ENCODE data around the gene GPR141.

GPR141 gene

DNA sequence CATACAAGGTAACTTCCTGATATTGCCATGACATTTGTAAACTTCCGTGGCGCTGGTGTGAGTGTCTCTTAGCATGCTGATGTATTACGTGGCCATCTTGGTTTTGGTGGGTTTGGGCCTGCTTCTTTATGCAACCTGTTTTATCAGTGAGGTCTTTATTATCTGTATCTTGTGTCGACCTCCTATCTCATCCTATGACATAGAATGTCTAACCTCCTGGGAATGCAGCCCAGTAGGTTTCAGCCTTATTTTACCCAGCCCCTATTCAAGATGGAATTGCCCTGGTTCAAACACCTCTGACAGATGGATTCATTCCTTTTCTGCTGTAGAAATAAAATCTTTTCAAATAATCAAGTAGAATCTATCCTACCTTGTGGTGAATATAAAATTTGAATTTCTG is 23.0 kb upstream of the GPR141 start:
- H3K27me3 ChIP-seq (ENCODE audit: insufficient read depth, poor library complexity, severe bottlenecking) = no peaks in the 10 kb centered on the region
- no peaks in the 10 kb centered on the region for H3K36me3 ChIP-seq (ENCODE audit: low read depth)
- peaks cover 14% of the 10 kb centered on the region for H3K4me1 ChIP-seq (ENCODE audit: insufficient read depth, poor library complexity, severe bottlenecking)
- TF ChIP-seq, protein P1, sequence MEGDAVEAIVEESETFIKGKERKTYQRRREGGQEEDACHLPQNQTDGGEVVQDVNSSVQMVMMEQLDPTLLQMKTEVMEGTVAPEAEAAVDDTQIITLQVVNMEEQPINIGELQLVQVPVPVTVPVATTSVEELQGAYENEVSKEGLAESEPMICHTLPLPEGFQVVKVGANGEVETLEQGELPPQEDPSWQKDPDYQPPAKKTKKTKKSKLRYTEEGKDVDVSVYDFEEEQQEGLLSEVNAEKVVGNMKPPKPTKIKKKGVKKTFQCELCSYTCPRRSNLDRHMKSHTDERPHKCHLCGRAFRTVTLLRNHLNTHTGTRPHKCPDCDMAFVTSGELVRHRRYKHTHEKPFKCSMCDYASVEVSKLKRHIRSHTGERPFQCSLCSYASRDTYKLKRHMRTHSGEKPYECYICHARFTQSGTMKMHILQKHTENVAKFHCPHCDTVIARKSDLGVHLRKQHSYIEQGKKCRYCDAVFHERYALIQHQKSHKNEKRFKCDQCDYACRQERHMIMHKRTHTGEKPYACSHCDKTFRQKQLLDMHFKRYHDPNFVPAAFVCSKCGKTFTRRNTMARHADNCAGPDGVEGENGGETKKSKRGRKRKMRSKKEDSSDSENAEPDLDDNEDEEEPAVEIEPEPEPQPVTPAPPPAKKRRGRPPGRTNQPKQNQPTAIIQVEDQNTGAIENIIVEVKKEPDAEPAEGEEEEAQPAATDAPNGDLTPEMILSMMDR (IDR thresholded peaks at IDR 0.05; ENCODE audit: poor library complexity, severe bottlenecking) = no peak
- no peak overlapping the region for H3K27ac ChIP-seq (ENCODE audit: poor library complexity, severe bottlenecking)
- DNase-seq (ENCODE audit: low spot score) (no peak), ATAC-seq (ENCODE audit: low read depth) (no peak)
- H3K4me3 ChIP-seq (ENCODE audit: severe bottlenecking) = no peak overlapping the region
- H3K9me3 ChIP-seq (ENCODE audit: severe bottlenecking) = no peaks in the 10 kb centered on the region

DNA sequence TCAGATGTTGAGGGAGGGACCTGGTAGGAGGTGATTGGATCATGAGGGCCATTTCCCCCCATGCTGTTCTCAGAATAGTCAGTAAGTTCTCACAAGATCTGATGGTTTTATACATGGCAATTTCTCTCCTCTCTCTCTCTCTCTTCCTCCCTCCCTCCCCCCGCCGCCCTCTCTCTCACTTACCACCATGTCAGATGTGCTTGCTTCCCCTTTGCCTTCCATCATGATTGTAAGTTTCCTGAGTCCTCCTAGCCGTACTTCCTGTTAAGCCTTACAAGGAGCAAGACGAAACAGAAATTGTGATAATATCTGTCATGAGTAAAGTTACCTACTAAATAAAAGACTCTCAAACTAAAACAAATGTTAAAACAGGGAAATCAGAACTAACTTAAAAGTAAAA is 19.9 kb upstream of the GPR141 start:
- no peak for ATAC-seq (ENCODE audit: low read depth)
- H3K27ac ChIP-seq (ENCODE audit: poor library complexity, severe bottlenecking) = peak overlapping the region; percentile 98
- DNase-seq (ENCODE audit: low spot score) = no peak
- no peaks in the 10 kb centered on the region for H3K36me3 ChIP-seq (ENCODE audit: low read depth)
- H3K4me3 ChIP-seq (ENCODE audit: severe bottlenecking) = no peak overlapping the region
- TF ChIP-seq, protein P1 (IDR thresholded peaks at IDR 0.05; ENCODE audit: poor library complexity, severe bottlenecking) = no peak
- no peaks in the 10 kb centered on the region for H3K27me3 ChIP-seq (ENCODE audit: insufficient read depth, poor library complexity, severe bottlenecking)
- peaks cover 27% of the 10 kb centered on the region for H3K4me1 ChIP-seq (ENCODE audit: insufficient read depth, poor library complexity, severe bottlenecking)
- H3K9me3 ChIP-seq (ENCODE audit: severe bottlenecking) = no peaks in the 10 kb centered on the region

DNA sequence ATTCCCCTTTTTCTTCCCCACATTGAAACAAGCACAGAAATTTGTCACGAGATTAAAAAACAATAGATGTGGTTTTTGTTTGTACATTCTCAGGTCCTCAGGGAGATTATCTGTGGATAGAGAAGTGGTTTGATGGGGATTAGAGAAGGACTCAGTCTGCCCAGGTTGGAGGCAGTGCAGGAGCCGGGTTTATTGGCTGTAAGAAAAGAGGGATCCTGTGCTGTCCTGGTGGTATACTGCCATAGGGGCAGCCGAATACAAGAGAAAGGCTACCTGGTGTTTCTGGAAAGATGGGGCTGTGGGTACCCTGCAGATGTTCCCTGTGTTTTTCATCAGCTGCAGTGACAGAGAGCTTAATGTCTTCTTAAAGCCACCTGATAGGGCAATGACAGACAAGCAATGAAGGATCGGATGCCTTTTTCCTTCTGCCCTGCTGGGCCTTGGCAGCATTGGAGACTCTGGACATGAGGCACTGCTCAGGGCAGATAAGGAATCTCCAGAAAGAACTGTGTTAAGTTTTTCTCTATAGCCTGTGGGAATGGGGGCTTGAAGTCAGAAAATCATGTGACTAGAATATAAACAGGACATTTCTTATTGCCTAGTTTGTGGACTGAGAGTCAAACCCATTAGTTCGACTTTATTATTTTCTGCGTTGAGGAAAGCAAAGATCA is 18.1 kb upstream of the GPR141 start:
- DNase-seq (ENCODE audit: low spot score) (no peak), ATAC-seq (ENCODE audit: low read depth) (no peak; the same call in 2 of the 3 replicates)
- Histone ChIP-seq H3K36me3 (ENCODE audit: low read depth) (no peaks in the 10 kb centered on the region), H3K9me3 (ENCODE audit: severe bottlenecking) (no peaks in the 10 kb centered on the region), H3K4me3 (ENCODE audit: severe bottlenecking) (no peak overlapping the region), H3K27ac (ENCODE audit: poor library complexity, severe bottlenecking) (peak overlapping the region; percentile 98), H3K4me1 (ENCODE audit: insufficient read depth, poor library complexity, severe bottlenecking) (peaks cover 43% of the 10 kb centered on the region), H3K27me3 (ENCODE audit: insufficient read depth, poor library complexity, severe bottlenecking) (no peaks in the 10 kb centered on the region)
- TF ChIP-seq, protein P1 (IDR thresholded peaks at IDR 0.05; ENCODE audit: poor library complexity, severe bottlenecking) = peak; percentile 7

DNA sequence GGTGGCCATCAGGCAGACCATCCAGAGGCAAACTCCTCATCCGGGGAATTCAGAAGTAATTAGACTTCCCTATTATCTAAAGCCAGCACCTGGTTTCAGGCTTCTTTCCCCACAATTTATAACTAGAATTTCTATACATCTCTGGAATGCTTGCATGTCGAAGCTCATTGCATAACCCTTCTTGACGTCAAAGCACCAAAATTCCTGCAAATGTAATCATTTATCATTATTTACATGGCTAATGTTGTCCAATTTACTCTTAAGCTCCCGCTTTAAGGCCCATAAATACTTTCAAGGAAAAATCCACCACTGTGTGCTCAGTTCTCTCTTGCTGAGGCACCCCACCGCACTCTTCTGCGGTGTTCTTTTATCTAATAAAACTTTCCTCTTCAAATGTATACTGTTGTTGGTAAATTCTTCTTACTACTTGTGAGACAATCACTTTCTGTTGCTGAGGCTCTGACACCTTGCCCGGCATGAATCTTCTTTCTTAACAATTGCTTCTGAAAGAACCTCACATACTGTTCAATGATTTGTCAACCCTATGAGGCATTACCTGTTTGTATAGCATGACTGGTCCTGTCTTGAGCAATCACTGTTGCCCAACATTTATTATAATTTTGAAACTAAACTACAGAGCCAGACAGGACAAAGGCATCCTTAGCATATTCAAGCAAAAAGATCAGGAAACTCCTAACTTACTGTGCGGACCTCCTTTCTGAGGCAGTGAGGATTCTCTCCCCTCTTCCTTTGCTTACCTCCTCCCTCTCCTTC is 17.4 kb upstream of the GPR141 start:
- no peaks in the 10 kb centered on the region for H3K36me3 ChIP-seq (ENCODE audit: low read depth)
- peak overlapping the region; percentile 98 for H3K27ac ChIP-seq (ENCODE audit: poor library complexity, severe bottlenecking)
- H3K4me3 ChIP-seq (ENCODE audit: severe bottlenecking) = no peak overlapping the region
- peak; percentile 88 for ATAC-seq (ENCODE audit: low read depth)
- H3K4me1 ChIP-seq (ENCODE audit: insufficient read depth, poor library complexity, severe bottlenecking) = peaks cover 51% of the 10 kb centered on the region
- TF ChIP-seq, protein P1 (IDR thresholded peaks at IDR 0.05; ENCODE audit: poor library complexity, severe bottlenecking) = no peak
- H3K27me3 ChIP-seq (ENCODE audit: insufficient read depth, poor library complexity, severe bottlenecking) = no peaks in the 10 kb centered on the region
- no peak for DNase-seq (ENCODE audit: low spot score)
- no peaks in the 10 kb centered on the region for H3K9me3 ChIP-seq (ENCODE audit: severe bottlenecking)

DNA sequence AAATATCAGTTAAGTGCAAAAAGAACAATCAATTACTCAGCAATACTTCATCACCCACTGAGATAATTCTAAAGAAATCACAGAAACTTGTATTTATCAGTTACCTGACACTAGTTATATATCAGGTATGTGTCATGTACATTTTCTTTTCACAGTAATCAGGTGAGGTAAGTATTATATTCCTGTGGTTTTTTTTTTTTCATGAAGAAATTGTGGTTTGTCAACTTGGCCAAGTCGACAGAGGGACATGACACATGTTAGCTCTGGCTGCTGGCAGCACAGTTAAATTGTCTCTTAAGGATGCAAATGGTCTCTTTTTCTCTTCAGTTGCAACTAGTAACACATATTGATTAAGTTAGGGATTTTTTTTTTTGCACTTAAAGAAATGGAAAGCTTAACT is 13.7 kb upstream of the GPR141 start:
- no peaks in the 10 kb centered on the region for H3K9me3 ChIP-seq (ENCODE audit: severe bottlenecking)
- no peak for DNase-seq (ENCODE audit: low spot score)
- ATAC-seq (ENCODE audit: low read depth) = peak; percentile 47
- peaks cover 49% of the 10 kb centered on the region for H3K4me1 ChIP-seq (ENCODE audit: insufficient read depth, poor library complexity, severe bottlenecking)
- no peak overlapping the region for H3K4me3 ChIP-seq (ENCODE audit: severe bottlenecking)
- H3K27me3 ChIP-seq (ENCODE audit: insufficient read depth, poor library complexity, severe bottlenecking) = no peaks in the 10 kb centered on the region
- TF ChIP-seq, protein P1 (IDR thresholded peaks at IDR 0.05; ENCODE audit: poor library complexity, severe bottlenecking) = no peak
- H3K36me3 ChIP-seq (ENCODE audit: low read depth) = no peaks in the 10 kb centered on the region
- H3K27ac ChIP-seq (ENCODE audit: poor library complexity, severe bottlenecking) = peak overlapping the region; percentile 98
